NCI-H460 (cell line): ENCODE measurements around the gene PARVG. TPM values are rescaled to one million over a fixed set of nuclear protein-coding genes. Genes with fewer than 3 reads are reported as not detected.

Source experiments
- DNase-seq: peaks from one replicate; pipeline ENCODE4 v3.0.0-alpha.2; 2016; ENCODE audit warnings: low read depth; ENCODE audit errors: extremely low read depth
- total RNA-seq: library from RNA; depleted of rRNA; stranded (reverse); fragments of >200 nt; shearing (Covaris generic); gene quantifications from 2 replicates; pipeline ENCODE4 v1.2.3, GENCODE V29; 2014

Gene PARVG
- total RNA-seq, 1 experiment from 2014 or later, result not detected

DNA sequence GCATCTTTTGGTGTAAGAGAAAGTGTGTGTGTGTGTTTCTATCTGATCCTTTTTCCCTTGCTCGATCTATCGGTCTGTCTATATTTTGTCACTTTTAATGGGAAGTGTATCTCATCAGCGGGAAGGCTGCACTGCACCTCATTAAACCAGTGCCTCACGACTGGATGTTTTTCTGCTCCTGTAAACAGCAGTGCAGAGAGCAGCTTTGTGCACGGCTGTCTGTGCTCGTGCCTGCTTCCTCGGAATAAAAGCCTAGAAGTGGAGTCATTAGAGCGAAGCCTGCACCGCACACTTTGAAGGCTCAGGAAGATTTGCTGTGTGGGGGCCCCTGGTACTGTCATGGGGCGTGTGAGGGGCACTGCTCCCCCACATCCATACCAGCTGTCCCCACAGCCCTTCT lies 27.0 kb upstream of the PARVG start:
- no peak for DNase-seq

- no peak for DNase-seq
These were observed 26.2 kb upstream of the PARVG start for GRCh38 chr22:44154436-44154942.

DNA sequence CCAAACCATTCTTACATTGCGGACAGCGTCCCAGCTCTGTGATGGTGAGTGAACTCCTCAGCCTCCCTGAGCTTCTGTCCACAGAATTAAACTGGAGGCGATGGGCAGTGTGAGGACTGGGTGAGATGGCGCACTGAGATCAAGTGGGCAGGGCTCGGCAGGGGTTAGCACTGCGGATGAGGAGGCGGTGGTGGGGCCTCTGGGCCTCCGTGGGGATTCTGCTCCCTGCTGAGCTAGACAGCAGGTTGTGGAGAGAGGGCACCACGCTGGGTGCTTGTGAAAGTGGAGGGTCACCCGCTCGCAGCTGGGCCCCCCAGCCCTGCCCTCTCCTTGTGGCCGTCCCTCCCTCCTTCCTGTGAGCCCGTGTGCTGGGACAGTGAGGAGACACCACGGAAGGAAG lies 25.6 kb upstream of the PARVG start:
- no peak for DNase-seq

GRCh38 chr22:44157916-44158618 lies 22.7 kb upstream of the PARVG start:
- DNase-seq, result no peak

DNA sequence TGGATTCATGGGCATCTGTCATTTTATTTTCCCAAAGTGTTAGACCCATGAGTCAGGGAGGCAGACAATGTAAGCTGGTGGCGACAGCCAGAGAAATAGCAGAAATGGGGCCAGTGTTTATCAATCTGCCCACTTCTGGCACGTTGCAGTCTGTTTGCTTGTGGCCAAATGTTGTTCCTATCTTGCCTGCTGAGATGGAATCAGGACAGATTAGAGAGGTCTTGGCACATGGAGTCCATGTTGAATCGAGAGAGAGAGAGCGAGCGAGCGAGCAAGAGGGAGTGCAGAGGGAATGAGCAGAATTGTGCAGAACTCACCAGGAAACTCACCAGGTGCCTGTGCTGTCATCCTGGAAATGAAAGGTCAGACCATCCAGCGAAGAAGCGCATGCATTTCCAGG lies 21.9 kb upstream of the PARVG start:
- DNase-seq, result no peak

DNA sequence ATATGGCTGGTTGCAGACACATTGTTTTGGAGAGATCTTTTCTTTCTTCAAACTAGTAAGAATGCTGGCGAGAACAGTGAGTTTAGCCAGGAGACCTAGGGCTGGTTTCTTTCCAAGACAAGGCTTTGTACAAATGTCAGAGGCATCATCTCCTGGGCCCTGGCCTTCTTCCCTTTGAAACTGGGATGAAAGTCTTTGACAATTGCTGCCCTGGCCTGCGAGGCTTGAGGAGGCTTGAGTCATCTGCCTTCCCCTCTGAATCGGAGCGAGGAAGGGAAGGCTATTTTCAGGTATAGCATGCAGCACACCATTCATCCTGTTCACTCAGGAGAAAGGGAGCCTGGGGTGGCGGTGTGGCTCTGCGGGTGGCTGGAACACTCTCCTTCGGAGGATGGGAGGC lies 21.5 kb upstream of the PARVG start:
- no peak for DNase-seq

DNA sequence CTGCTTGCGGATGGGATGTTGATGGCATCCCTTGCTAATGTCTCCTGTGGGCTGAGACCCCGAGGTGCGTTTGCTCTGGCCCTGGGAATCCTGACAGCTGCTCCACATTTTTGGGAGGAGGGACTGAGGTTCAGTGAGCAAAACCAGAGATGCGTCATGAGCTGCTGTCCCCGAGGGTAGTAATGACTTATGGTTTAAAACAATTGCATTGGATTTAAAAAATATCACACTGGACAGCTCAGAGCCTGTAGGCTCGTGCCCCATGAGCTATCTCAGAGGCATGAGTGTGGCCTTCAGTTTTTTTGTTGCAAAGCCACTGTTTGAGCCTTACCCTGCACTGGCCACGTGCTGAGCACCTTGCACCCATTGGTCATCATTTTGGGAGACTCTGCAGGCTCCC lies 20.9 kb upstream of the PARVG start:
- no peak for DNase-seq

GRCh38 chr22:44160421-44160820 lies 20.3 kb upstream of the PARVG start:
- no peak for DNase-seq

DNA sequence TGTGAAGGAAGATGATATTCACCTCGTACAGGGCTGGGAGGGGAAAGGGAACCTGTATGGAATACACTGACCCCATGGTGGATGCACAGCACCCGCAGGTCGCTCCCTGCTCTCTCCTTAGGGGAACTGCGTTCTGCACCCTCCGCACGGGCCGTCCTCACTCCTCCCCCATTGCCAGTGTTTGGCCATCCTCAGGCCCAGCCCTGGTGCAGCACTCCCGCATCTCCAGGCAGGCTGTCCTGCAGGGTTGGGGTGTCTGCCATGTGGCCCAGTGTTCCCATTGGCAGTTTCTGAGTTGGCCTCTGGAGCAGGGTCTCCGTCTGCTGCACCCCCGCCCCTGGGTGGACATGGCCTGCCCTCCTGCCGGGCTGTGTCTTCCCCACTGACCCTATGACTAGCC lies 19.1 kb upstream of the PARVG start:
- DNase-seq, result no peak

GRCh38 chr22:44162960-44163359 lies 17.8 kb upstream of the PARVG start:
- no peak for DNase-seq

DNA sequence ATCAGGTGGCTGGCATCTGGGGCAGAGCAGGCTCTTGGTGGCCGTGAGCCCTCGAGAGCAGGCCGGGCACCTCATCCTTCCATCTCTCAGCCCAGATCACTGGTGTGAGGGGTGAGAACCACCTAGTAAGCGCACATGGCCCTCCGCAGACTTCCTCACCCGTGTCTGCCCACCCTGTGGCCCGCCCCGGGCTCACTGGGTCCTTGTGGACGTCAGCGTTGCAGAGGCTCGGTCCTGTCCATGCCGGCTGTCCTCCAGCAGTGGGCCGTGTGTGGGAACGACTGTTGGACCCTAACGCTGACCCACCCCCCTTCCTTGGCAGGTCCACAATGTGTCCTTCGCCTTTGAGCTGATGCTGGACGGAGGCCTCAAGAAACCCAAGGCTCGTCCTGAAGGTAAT lies 17.2 kb upstream of the PARVG start:
- DNase-seq, result no peak

DNA sequence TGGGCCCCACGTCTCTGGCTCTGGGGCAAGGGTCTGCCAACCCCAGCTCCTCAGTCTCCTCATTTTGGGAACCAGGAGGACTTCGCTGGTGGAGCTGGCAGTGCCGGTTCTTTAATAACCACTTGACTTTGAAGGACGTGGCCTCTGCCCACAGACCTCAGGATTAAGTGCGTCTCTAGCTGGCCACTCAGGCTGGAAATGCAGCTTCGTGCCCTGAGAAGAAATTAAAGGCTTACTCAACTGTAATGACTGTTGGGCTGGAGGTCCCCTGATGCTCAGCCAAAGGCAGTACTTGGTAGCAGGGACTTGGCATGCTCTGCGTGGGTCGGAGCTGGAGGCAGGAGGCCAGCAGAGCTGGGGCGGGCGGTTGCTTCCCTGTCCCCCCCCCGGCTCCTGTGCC lies 16.7 kb upstream of the PARVG start:
- no peak for DNase-seq

DNA sequence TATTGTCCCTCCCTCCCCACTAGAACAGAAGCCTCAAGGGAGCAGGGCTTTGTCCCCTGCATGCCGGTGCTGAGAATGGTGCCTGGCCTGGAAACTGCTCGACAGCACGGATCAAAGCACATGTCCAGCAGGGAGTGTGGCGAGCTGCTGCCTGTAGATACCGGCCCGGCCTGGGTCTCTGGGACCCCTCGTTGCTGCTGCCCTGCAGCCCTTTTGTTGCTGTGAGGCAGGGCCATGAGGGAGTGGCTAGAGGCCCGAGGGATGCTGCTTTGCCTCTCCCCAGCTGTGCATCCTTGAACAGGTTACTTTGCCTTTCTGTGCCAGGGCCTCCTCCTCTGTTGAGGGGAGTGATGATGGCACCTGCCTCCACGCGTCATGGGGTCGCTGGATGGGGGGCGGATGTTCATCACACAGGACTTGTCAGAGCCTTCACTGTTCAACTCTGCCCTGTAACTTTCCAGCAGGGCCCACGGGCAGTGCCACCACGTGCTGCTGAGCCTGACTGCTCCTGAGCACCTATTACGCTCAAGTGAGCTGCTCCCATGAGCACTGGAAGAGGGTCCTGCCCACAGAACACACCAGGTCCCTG lies 15.3 kb upstream of the PARVG start:
- no peak for DNase-seq

DNA sequence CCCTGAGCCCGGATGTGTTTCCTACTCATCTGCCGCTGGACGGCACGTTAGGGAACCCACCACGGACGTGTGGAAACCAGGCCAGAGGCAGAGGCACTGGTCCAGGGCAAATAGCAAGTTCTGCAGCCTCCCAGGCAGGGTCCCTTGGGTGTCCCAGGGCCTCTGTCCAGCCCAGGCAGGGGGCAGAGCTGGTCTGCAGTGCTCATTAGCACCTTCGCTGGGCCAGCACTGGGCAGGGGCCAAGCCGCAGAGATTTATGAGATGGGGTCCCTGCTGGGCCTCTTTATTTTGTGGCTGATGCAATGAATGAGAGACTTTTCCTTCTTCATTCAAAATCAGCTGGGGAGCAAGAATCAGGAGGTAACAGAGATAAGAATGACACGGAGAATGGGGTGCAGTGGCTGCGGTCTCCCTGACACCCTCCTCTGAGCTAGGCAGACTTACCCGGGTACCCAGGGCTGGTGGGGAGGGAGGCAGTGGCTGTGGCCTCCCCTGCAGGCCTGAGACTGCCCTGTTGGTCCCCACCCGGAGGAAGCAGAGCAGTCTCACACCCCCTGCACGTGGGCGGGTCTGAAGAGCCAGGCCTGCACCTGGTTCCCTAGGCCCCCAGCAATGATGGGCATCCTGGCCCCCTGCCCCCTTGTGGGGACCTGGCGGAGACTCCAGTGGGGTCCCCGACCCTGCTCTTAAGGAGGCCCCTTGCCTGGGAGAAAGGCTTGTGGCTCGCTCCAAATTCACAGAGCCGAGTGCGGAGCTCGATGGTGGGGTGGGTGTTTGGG lies 14.0 kb upstream of the PARVG start:
- no peak for DNase-seq

- DNase-seq, result no peak
These were observed 13.2 kb upstream of the PARVG start for GRCh38 chr22:44167501-44167900.

DNA sequence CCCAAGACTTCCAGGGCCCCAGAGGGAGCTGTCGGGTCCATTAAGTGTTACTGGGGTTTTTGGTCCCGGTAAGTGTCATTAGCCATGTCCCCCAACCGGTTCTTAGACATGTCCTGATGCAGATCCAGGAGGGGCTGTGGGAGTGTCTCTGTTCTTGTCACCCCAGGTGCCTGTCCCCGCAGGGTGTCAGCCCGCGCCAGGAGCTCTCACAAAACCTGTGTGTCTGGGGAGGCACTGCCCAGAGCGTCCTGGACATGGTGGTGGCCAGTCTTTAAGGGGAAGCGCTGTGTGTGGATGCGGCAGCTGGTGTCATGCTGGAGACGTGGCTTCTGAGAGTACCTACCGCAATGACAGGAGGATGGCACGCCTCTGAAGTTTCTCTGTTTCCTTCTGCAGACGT lies 12.5 kb upstream of the PARVG start:
- no peak for DNase-seq

GRCh38 chr22:44170470-44170869 lies 10.3 kb upstream of the PARVG start:
- DNase-seq, result no peak

GRCh38 chr22:44171561-44171960 lies 9.2 kb upstream of the PARVG start:
- no peak for DNase-seq

DNA sequence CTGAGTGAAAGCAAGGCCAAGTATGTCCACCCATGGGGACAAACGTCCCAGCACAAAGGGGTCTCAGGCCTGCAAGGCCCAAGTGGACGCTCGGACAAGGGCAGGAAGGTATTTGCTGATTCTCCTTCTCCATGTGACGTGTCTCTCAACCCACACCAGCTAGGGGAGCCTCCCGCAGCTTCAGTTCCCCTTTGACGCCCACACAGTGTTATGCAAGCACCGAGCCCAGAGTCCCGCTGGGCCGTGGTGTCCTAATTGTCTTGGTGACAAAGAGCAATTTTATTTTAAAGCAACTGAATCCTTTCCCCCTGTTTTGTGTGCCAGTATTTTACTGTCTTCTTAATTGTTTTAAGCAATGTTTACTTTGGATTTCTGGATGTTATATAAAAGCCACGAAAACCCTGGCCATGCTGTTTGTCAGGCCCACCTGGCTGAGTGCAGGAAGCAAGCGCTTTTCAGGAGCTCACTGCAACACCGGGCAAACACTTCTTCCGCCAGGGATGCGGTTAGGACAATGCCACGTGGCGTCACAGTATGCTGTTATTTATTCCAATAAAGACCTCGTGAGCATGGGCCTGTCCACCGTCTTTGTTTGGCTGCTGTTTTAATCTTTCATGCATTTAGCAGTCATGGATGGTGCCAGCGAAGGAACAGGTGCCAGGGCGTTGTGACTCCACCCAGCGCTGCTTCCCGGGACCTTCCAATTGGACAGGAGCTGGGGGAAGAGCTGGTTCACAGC lies 8.2 kb upstream of the PARVG start:
- DNase-seq, result no peak

DNA sequence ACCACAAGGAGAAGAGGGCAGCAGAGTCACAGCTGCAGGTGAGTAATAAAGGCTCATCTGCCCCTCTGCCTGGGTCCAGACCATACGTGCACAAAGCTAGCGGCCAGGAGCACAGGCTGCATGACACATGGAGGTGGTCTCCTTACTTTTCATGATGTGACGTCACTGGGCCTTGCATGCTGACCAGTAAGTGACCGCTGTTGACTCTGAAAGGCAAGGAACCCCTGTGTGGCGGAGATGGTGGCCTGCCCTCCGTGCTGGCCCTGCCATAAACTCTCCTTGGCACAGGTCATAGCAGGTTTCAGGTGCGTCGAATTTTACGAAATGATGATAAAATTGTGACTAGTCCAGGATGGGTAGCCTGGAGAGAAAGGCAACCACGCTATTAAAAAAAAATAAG lies 7.6 kb upstream of the PARVG start:
- DNase-seq, result no peak

GRCh38 chr22:44175676-44176075 lies 5.0 kb upstream of the PARVG start:
- no peak for DNase-seq
